Peyer's patch (tissue), 4 donors: ENCODE results near the gene CUL2. TPM values are rescaled to one million over a fixed set of nuclear protein-coding genes. Genes with fewer than 3 reads are reported as not detected.
A peak's percentile ranks its signal among the peaks of the same experiment; 100 is the strongest.

Experiments
- DNase-seq, 3 donors: peaks; one replicate each; pipeline ENCODE4 v3.0.0-alpha.2; 2017 to 2019
- H3K27ac ChIP-seq, 4 donors: fragments of 200-600 bp; sonication (generic); one replicate each; pipeline ENCODE4 v1.5.1; 2016 to 2019
- H3K27me3 ChIP-seq, 2 donors: fragments of 200-600 bp; sonication (generic); one replicate each; pipeline ENCODE4 v1.5.1; 2019
- H3K36me3 ChIP-seq, 3 donors: fragments of 200-600 bp; sonication (generic); one replicate each; pipeline ENCODE4 v1.5.1; 2016 to 2019
- H3K4me1 ChIP-seq, 4 donors: fragments of 200-600 bp; sonication (generic); one replicate each; pipeline ENCODE4 v1.5.1; 2016 to 2019
- H3K4me3 ChIP-seq, 4 donors: fragments of 200-600 bp; sonication (generic); 1 replicate in 3 of 4; 2 replicates in 1 of 4; pipeline ENCODE4 v1.5.1; 2016 to 2019; ENCODE audit warnings: mild to moderate bottlenecking in 1 of 4
- H3K9me3 ChIP-seq, 4 donors: fragments of 200-600 bp; sonication (generic); one replicate each; pipeline ENCODE4 v1.5.1; 2016 to 2019; ENCODE audit warnings: mild to moderate bottlenecking in 1 of 4
- CTCF ChIP-seq, 6 experiments: fragments of 450-650 bp in 4 of 6; fragments of 200-600 bp in 2 of 6; sonication (generic) in 1 of 6; IDR thresholded peaks; one replicate each; pipeline ENCODE4 v1.5.1; 2017 to 2019; ENCODE audit warnings: antibody characterized with exemption in 6 of 6, mild to moderate bottlenecking in 3 of 6, moderate library complexity in 1 of 6
- POLR2A ChIP-seq, 2 donors: fragments of 450-650 bp; IDR thresholded peaks; one replicate each; pipeline ENCODE4 v1.5.1; 2017; ENCODE audit warnings: antibody characterized with exemption in 2 of 2, mild to moderate bottlenecking in 2 of 2, moderate library complexity in 2 of 2
- total RNA-seq, 4 donors: library from RNA; depleted of rRNA; stranded (reverse); fragments of >200 nt; gene quantifications; one replicate each; pipeline ENCODE4 v1.1.0, GENCODE V29; 2016

Gene CUL2
- total RNA-seq, 4 donors from 2014 or later, result 13.8 to 21.6 (median 17.7) TPM

GRCh38 chr10:35037104-35037503 lies 53.0 kb downstream of the CUL2 start:
- Histone ChIP-seq H3K36me3 (peaks cover 0 to 65% (median 0%) of the 10 kb centered on the region in 3 donors), H3K4me3 (no peak overlapping the region), H3K4me1 (no peaks in the 10 kb centered on the region), H3K27me3 (no peaks in the 10 kb centered on the region), H3K9me3 (no peaks in the 10 kb centered on the region), H3K27ac (no peak overlapping the region)
- TF ChIP-seq CTCF (IDR thresholded peaks at IDR 0.05) (no peak), POLR2A (IDR thresholded peaks at IDR 0.05) (no peak)
- no peak for DNase-seq

- TF ChIP-seq POLR2A (IDR thresholded peaks at IDR 0.05), result no peak
- no peak for TF ChIP-seq CTCF (IDR thresholded peaks at IDR 0.05)
- no peak for DNase-seq
- H3K27ac ChIP-seq, result no peak overlapping the region
- H3K36me3 ChIP-seq, result peaks cover 0 to 75% (median 0%) of the 10 kb centered on the region in 3 donors
- no peaks in the 10 kb centered on the region for H3K9me3 ChIP-seq
- no peaks in the 10 kb centered on the region for H3K4me1 ChIP-seq
- H3K27me3 ChIP-seq, result no peaks in the 10 kb centered on the region
- no peak overlapping the region for H3K4me3 ChIP-seq
Measured at GRCh38 chr10:35035606-35036005, 54.5 kb downstream of the CUL2 start.

GRCh38 chr10:35027567-35027966 lies 62.6 kb downstream of the CUL2 start:
- Histone ChIP-seq H3K4me1 (no peaks in the 10 kb centered on the region), H3K4me3 (no peak overlapping the region), H3K27ac (no peak overlapping the region), H3K27me3 (no peaks in the 10 kb centered on the region), H3K9me3 (no peaks in the 10 kb centered on the region), H3K36me3 (peaks cover 0 to 80% (median 0%) of the 10 kb centered on the region in 3 donors)
- no peak for TF ChIP-seq POLR2A (IDR thresholded peaks at IDR 0.05)
- peak in 4 of 6 experiments; percentile 17 to 23 (median 19) for TF ChIP-seq CTCF (IDR thresholded peaks at IDR 0.05)
- DNase-seq, result no peak

- H3K4me3 ChIP-seq, result no peak overlapping the region
- no peaks in the 10 kb centered on the region for H3K9me3 ChIP-seq
- H3K27ac ChIP-seq, result no peak overlapping the region
- TF ChIP-seq POLR2A (IDR thresholded peaks at IDR 0.05) (no peak), CTCF (IDR thresholded peaks at IDR 0.05) (no peak)
- H3K27me3 ChIP-seq, result no peaks in the 10 kb centered on the region
- peaks cover 0 to 77% (median 0%) of the 10 kb centered on the region in 3 donors for H3K36me3 ChIP-seq
- no peak for DNase-seq
- H3K4me1 ChIP-seq, result no peaks in the 10 kb centered on the region
Measured at GRCh38 chr10:35025916-35026315, 64.2 kb downstream of the CUL2 start.

- TF ChIP-seq CTCF (IDR thresholded peaks at IDR 0.05), result no peak
- no peak for TF ChIP-seq POLR2A (IDR thresholded peaks at IDR 0.05)
- Histone ChIP-seq H3K27me3 (no peaks in the 10 kb centered on the region), H3K36me3 (peaks cover 0 to 53% (median 0%) of the 10 kb centered on the region in 3 donors), H3K9me3 (no peaks in the 10 kb centered on the region), H3K4me3 (no peak overlapping the region), H3K27ac (no peak overlapping the region), H3K4me1 (no peaks in the 10 kb centered on the region)
- DNase-seq, result no peak
Measured at GRCh38 chr10:35020481-35020880, 69.7 kb downstream of the CUL2 start.
